Measurements from ENCODE around the gene EEF1G.

DNA sequence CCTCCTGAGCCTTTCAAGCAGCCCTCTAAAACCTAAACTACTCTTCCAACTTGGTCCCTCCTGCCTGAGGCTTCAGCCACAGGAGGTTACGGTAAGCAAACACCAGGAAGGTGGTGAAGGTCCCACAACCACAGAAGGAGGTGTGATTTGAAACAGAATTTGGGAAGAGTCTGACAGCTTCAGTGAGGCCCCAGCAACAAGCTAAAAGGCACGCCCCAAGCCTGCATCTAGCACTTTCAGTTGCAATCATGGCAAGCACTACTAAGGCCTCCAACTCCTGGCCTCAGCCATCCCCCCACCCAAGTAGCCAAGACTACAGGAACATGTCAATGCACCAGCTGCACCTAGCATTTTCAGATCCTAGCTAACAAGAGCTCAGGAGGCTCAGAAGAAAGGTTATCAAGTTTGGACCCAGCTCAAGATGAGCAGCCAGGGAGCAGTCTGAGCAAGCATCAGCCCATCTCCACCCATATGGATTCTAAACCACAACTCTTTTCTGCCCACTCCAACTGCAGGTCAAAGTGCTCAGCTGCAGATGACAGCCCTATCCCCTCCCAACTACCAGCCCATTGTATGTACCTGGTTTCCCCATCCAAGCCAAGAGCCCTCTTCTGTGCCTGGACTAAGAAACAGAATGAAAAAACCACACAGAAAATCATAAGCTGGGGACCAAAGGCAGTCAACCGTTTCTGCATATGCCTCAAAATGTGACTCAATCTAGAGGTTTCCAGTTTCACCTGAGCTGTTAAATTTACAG, 16.6 kb downstream of the EEF1G start:
- TF ChIP-seq CTCF (tag by site-specific recombination; IDR thresholded peaks at IDR 0.05) (no peak), MYNN (tag by site-specific recombination; IDR thresholded peaks at IDR 0.05; ENCODE audit: borderline replicate concordance) (no peak), ZNF626 (tag by site-specific recombination; IDR thresholded peaks at IDR 0.05) (no peak), REPIN1 (tag by site-specific recombination; IDR thresholded peaks at IDR 0.05; ENCODE audit: low read depth) (no peak), KLF10 (tag by site-specific recombination; IDR thresholded peaks at IDR 0.05) (no peak), ZNF521 (tag by site-specific recombination; IDR thresholded peaks at IDR 0.05) (no peak), OSR2 (tag by site-specific recombination; IDR thresholded peaks at IDR 0.05) (no peak), TCF7L2 (IDR thresholded peaks at IDR 0.05; ENCODE audit: borderline replicate concordance, low read depth, low read length) (no peak), MEIS1 (CRISPR knock-in tag; IDR thresholded peaks at IDR 0.05; ENCODE audit: borderline replicate concordance) (no peak), ZNF148 (tag by site-specific recombination; IDR thresholded peaks at IDR 0.05; ENCODE audit: borderline replicate concordance) (no peak), ZNF670 (tag by site-specific recombination; IDR thresholded peaks at IDR 0.05; ENCODE audit: low read depth) (no peak), ZBTB1 (tag by site-specific recombination; IDR thresholded peaks at IDR 0.05) (no peak)
